HK-2 (cell line): ENCODE data around the gene SH2D7.

Experiments
- DNase-seq: peaks from one replicate; pipeline ENCODE4 v3.0.0-alpha.2; 2018; ENCODE audit not compliant: unreplicated experiment

The SH2D7 gene

DNA sequence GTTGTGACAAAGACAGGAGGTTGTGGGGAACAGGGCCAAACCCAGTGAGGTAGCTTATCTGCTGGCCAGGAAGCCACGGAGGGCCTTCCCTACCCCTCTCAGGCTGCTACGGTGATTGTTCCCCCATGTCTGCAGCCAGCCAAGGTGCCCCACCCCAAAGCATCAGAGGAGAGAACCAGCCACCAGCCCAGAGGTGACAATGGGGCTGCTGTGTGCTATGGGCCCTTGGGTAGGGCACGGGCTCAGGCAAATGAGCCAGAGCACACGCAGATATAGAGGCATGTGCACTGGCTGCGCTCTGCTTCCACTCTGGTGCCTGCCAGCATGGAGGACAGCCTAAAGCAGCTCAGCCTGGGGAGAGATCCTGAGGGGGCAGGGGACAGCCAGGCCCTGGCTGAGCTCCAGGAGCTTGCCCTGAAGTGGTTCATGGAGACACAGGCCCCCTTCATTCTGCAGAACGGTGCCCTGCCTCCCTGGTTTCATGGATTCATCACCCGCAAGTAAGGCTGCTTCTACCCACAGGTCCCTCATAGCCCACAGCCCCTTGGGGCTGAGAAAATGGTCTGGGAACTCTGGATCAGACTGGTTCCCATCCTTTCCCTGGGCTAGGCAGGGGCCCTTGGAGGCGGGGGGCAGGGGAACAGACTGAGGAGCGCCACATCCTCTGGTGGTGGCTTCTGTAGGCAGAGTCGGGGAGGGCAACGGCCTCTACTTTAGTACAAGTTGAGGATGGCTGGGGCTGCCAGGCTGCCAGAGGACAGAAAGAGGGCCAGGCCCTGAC lies at the start of gene SH2D7:
Gene SH2D7, plus strand, starts transcription at position 301 of the 781 bp plus-strand sequence. Its CDS starts 24 bp downstream, at position 325.
- no peak for DNase-seq

- no peak for DNase-seq
Measured at GRCh38 chr15:78044407-78045155, 47.8 kb upstream of the SH2D7 start.

DNA sequence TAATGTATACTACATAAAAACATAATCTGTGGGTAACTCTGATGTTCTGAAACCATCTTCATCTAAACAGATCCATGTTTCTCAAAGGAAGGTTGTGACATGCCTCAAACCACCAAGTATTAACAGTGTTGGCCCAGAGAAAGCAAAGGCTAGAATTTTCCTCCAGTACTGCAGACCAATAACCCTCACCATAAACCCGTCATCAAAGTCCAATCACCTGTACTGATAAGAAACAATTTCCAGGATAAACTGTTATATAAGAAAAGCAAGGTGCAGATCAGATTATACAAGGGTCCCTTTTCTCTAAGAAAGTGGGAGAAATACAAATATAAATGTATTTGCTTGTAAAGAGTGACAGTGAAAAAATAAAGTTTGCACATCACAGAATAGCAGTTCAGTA lies 47.2 kb upstream of the SH2D7 start:
- no peak for DNase-seq

GRCh38 chr15:78046796-78047341 lies 45.5 kb upstream of the SH2D7 start:
- no peak for DNase-seq

DNA sequence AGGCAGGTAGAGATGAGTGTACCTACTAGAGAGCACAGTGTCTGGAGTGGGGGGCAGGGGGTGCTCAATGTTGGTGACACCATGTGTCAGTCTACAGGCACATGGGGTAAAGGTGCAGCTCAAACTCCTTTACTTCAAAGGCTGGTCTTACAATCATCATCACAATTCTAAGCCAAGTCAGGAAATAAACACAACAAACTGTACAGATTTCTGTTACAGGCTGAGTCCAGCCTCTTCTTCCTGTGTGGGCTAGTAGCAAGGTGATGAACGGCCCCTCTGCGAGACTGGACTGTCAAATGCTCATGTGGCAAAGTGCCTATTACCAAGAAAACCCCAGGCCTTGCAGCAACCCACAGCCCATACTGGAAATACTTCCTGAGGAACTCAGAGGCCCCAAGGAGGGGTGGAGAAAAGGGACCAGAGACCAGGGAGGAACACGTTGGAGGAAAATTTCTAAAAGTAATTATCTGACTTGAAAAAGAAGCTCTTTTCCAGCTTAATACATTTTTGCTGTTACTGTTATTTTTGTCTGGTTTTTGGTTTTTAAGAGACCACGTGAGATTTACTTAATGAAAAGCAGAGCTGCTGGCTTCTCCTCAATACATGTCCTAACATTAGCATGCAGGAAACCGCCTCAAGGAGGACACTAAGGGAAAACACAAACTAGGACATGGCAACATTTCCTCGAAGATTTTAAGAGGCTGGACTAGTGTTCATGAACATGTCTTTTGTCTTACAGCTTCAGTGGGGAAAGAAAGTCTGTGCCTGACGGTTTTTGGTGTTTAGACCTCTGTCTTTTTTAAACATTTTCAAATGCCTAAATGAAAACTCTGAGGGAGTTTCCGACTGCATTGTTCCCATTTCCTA lies 44.4 kb upstream of the SH2D7 start:
- no peak for DNase-seq

DNA sequence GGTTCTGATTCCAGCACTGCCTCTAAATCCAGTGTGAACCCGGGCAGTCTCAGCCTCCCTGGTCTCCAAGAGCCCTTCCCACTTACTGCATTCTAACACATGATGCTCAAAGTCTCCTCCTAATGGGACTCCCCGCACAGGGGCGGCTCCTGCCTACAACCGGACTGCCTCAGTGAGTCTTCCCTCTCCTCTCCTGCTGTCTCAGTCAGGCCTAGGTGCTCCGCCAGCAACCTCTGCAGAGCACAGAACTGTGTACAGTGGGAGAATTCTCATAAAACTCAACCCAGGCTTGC lies 43.8 kb upstream of the SH2D7 start:
- DNase-seq = no peak

- no peak for DNase-seq
Measured at GRCh38 chr15:78049691-78050440, 42.5 kb upstream of the SH2D7 start.

GRCh38 chr15:78050441-78050809 lies 41.9 kb upstream of the SH2D7 start:
- DNase-seq = no peak

- DNase-seq = no peak
Measured at GRCh38 chr15:78050826-78051225, 41.5 kb upstream of the SH2D7 start.

DNA sequence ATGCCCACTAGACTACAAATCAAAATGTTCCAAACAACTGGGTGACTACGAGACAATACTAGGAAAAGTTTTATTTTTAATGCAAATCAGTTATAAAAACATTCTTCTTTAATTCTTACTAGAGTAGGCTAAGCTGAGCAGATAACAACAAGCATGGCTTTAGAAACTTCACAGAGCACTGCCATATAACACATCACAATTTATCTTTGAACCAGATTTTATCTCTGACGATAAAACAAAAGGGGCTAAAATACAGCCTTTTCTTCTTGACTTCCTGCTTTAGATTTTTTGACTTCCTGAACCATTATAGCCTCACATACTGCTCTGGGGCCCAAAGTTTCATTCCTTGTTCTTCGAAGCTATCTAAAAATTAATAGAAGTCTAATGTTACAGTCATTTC lies 40.8 kb upstream of the SH2D7 start:
- no peak for DNase-seq

DNA sequence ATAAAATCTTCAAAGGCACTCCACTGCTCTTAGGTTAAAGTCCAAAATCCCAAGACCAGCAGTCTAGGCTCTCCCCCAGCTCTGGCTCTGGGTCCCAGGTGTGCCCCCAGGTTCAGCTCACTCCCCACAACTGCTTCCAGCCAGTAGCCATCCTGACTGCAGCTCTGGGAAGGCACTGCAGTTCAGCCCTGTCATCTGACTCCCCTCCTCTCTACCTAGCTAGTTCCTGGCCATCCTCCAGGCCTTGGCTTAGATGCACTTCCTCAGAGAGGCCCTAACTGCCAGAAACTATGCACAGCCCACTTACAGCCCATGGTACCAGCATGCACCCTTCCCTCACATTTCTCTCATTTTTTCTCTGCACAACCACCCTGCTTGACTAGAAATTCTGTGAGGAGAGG lies 40.4 kb upstream of the SH2D7 start:
- DNase-seq = no peak

- no peak for DNase-seq
Measured at GRCh38 chr15:78052545-78052944, 39.8 kb upstream of the SH2D7 start.

DNA sequence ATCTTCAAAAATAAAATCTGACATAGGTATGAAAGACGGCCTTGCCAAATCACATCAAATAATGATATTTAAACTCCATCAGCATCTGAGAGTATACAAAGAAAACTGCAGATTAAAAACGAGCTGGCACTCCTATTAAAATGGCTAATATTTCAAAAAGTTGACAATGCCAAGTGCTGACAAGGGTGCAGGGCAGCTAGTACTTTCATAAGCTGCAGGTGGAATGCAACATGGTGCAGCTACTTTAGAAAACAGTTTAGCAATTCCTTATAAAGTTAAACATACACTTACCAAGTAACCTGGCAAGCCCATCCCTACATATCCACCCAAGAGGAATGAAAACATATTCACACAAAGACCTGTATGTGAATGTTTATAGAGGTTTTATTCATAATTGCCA lies 37.8 kb upstream of the SH2D7 start:
- no peak for DNase-seq

GRCh38 chr15:78054966-78055365 lies 37.4 kb upstream of the SH2D7 start:
- no peak for DNase-seq

GRCh38 chr15:78055919-78056713 lies 36.2 kb upstream of the SH2D7 start:
- no peak for DNase-seq

DNA sequence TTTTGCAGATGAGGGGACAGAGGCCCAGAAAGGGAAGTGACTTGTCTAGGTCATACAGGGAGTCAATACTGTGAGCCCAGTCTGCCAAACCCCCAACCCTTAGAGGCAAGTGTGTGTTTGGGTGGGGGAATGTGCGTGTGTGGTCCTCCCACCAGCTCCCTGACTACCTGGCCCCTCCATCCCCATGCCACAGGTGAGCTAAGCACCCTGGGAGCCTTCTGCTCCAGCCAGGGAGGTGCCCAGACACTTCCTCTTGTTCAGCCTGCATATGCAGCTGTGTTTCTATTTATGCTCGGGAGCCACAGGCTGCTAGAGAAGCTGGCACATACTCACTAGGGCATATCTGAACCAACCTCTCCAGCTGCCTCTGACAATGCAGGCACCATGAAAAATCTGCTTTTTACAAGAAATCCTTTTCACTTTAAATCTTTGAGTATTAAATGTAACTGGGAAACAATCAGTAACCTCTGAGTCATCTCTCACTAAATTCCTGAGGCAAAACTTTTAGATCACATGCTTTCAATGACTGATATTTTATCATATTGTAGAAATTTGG lies 35.6 kb upstream of the SH2D7 start:
- no peak for DNase-seq

- DNase-seq = no peak
Measured at GRCh38 chr15:78057803-78058202, 34.6 kb upstream of the SH2D7 start.

DNA sequence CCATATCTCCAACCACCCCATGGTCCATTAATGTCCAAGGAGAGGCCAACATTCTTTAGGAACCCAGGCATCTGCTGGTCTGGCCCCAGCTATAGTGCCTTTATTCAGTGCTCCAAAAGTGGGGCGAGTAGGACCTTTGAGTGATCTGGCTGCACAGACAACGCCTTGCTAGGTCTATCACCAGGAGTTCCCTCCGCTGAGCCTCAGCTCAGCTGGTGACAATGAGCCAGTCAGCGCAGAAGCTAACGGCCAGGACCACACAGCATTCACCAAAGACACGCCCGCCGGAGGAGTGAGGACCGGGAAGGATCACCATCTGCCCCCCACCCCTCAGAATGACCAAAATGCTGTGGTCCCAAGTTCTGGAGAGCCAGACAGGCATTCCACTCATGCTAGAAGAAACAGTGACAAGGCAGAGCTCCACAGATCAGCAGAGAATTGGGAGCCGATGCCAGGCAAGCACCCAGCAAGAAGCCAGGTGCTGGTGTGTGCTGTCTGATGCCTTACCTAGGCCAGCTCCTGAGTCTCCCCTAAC lies 33.9 kb upstream of the SH2D7 start:
- DNase-seq = no peak

GRCh38 chr15:78059110-78059839 lies 33.1 kb upstream of the SH2D7 start:
- no peak for DNase-seq
